Activated CD4-positive, alpha-beta memory T cell treated with anti-CD3 and anti-CD28 coated beads, Interleukin-2, amount 10 ng/mL, durations not matched to agents 7 days and 5 days (primary cell): Measurements from ENCODE around the gene TPBGL. TPM values are rescaled to one million over a fixed set of nuclear protein-coding genes. Genes with fewer than 3 reads are reported as not detected.

Source experiments
- CTCF ChIA-PET: fragments of 350-600 bp; sonication (Branson Sonifier 250); formaldehyde crosslinking; loops from one replicate; lab custom pipeline; 2021; ENCODE audit warnings: antibody characterized with exemption, inconsistent platforms; lab: Charles Lee
- POLR2A ChIA-PET: fragments of 350-600 bp; sonication (Branson Sonifier 250); formaldehyde crosslinking; loops from one replicate; lab custom pipeline; 2021; ENCODE audit warnings: antibody characterized with exemption; lab: Charles Lee
- DNase-seq: peaks from one replicate; pipeline ENCODE4 v3.0.0-alpha.2; 2020
- H3K27ac Mint-ChIP-seq: one replicate; pipeline ENCODE4 v1.8.0; 2021; ENCODE audit warnings: mild to moderate bottlenecking, mixed read lengths
- H3K27me3 Mint-ChIP-seq: one replicate; pipeline ENCODE4 v1.8.0; 2021; ENCODE audit warnings: mixed read lengths
- H3K36me3 Mint-ChIP-seq: one replicate; pipeline ENCODE4 v1.8.0; 2021; ENCODE audit warnings: low read depth, mixed read lengths
- H3K4me1 Mint-ChIP-seq: one replicate; pipeline ENCODE4 v1.8.0; 2021; ENCODE audit warnings: mixed read lengths
- H3K4me3 Mint-ChIP-seq: one replicate; pipeline ENCODE4 v1.8.0; 2021; ENCODE audit warnings: mild to moderate bottlenecking, mixed read lengths
- H3K9me3 Mint-ChIP-seq: one replicate; pipeline ENCODE4 v1.8.0; 2021; ENCODE audit warnings: mixed read lengths
- total RNA-seq, 2 experiments: library from RNA; stranded (reverse); gene quantifications; one replicate each; pipeline ENCODE4 v1.2.3, GENCODE V29; 2021

The TPBGL gene
- total RNA-seq, 2 experiments from 2014 or later: 0.28 to 0.38 TPM

DNA sequence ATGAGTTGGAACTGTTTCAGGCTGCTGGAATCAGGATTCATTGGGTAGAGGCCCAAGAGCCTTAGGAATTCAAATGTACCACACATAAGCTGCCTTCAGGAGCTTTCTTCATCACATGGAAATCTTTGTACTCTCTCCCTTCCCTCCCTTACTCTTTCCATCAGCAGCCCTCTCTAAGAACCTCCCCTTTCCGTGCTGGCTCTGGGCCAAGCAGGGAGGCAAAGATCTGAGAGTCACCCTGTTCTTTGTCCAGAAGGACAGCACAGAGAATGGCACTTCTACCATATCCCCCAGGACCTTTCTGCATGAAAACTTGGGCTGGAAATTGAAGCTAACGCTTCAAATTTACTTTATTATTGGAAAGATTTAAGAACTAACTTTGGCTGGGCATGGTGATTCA lies 20.7 kb upstream of the TPBGL start:
- peaks cover 21% of the 10 kb centered on the region for H3K27me3 Mint-ChIP-seq
- CTCF ChIA-PET: interaction anchor here (1.0 to 3.4 kb wide), 5 partner anchors 15 to 79 kb away, joined by 3 to 10 read pairs (median 3); no protein-coding TSS in a partner anchor
- no peak overlapping the region for H3K4me3 Mint-ChIP-seq
- H3K27ac Mint-ChIP-seq: no peak overlapping the region
- POLR2A ChIA-PET: no interaction called here
- H3K9me3 Mint-ChIP-seq: no peaks in the 10 kb centered on the region
- no peaks in the 10 kb centered on the region for H3K4me1 Mint-ChIP-seq
- no peak for DNase-seq
- H3K36me3 Mint-ChIP-seq: no peaks in the 10 kb centered on the region

DNA sequence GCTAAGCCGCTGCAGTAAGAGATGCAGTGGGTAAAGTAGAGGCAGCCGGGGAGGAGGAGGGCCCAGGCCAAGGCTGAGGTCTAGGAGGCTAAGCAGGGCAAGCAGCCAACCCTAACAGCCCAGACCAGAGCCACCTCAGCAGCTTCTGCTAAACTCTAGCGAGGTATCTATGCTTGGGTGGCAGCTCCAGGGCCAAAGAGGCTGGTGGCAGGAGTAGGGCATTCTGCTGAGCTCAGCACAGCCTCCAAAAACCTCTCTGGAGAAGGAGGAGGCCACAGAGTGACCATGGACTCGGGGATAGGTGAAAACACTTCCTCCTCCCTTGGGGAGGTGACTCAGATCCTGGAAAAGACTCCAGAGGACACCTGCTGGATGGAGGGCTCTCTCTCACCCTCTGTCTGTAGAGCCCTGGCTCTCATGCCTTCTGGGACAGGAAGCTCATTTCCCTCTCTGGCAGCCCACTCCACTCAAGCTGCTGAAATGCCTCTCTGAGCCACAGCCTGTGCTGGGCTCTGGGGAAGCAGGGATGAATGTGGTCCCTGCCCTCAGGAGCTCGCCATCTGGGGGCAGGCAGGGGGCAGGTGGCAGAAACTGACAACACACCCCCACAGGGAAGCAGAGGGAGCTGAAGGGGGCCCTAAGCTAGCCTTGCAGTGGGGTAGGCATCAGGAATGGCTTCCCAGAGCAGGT lies 16.5 kb upstream of the TPBGL start:
- POLR2A ChIA-PET: no interaction called here
- Mint-ChIP-seq H3K4me1 (no peaks in the 10 kb centered on the region), H3K4me3 (no peak overlapping the region), H3K27me3 (peaks cover 4% of the 10 kb centered on the region), H3K27ac (no peak overlapping the region), H3K9me3 (no peaks in the 10 kb centered on the region), H3K36me3 (no peaks in the 10 kb centered on the region)
- no peak for DNase-seq
- CTCF ChIA-PET: interaction anchor here (0.5 to 1.2 kb wide), 5 partner anchors 9 to 86 kb away, joined by 3 to 6 read pairs (median 3); no protein-coding TSS in a partner anchor

DNA sequence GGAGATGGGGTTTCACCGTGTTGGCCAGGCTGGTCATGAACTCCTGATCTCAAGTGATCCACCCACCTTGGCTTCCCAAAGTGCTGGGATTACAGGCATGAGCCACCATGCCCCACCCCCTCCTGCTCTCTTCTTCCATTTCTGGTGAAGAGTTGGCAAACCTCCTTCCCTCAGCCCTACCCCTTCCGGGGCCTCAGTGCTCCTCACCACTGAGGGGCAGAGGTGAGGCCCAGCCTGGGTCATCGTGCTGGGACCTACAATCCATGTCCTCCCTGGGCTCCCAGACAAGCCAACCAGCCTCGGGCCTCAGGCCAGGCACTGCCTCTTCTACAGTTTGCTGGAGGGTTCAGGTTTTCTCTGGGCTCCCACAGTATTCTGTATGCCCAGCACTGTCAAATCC lies 14.8 kb upstream of the TPBGL start:
- POLR2A ChIA-PET: no interaction called here
- no peak overlapping the region for H3K4me3 Mint-ChIP-seq
- CTCF ChIA-PET: interaction anchor here (1.3 to 2.7 kb wide), 2 partner anchors 21 to 23 kb away, joined by 3 to 9 read pairs; no protein-coding TSS in a partner anchor
- peaks cover 2% of the 10 kb centered on the region for H3K27me3 Mint-ChIP-seq
- H3K9me3 Mint-ChIP-seq: no peaks in the 10 kb centered on the region
- no peaks in the 10 kb centered on the region for H3K36me3 Mint-ChIP-seq
- no peaks in the 10 kb centered on the region for H3K4me1 Mint-ChIP-seq
- no peak overlapping the region for H3K27ac Mint-ChIP-seq
- DNase-seq: no peak

DNA sequence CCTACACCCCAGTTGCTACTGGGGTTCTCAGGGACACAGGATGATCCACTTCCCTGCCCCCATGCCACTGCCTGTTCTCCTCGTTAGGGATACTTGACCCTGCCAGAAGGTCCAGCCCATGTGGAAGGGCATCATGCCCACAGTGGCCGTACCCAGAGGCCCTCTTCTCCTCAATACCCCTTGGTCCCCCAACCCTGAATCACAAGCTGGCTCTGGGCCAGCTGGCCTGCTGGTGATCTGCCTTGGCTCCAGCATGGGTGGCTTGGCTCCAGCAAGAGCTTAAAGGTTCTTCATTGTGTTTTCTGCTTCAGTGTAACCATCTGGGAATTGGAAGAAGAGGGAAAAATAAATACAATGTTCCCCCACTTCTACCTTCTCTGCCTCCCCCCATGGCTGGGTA lies 11.1 kb upstream of the TPBGL start:
- CTCF ChIA-PET: interaction anchor here (1.3 kb wide), 1 partner anchor 19 kb away, joined by 4 read pairs; no protein-coding TSS in a partner anchor

DNA sequence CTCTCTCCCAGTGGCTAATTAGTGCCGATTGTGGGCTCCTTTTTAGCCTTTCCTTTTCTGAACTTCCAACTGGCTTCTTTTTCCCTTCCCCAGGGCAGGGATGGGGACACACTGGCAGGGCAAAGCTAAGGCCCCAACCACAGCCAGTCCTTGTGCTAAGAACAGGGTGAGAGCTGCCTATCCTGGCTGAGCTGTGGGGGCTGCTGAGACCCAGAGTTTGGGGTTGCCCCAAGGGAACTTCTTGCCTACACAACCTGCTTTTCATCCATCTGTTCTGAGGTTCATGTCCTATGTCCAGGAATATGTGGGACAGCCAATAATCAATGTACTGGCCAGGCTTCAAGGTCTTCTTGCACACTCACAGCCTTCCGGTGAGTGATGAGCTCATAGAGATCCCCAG lies 10.0 kb upstream of the TPBGL start:
- Mint-ChIP-seq H3K36me3 (no peaks in the 10 kb centered on the region), H3K27ac (no peak overlapping the region)
- CTCF ChIA-PET: no interaction called here

More for the DNA sequence above, 11.1 kb upstream of the TPBGL start:
- Mint-ChIP-seq H3K27ac (no peak overlapping the region), H3K4me3 (no peak overlapping the region), H3K27me3 (peaks cover 5% of the 10 kb centered on the region), H3K36me3 (no peaks in the 10 kb centered on the region), H3K4me1 (no peaks in the 10 kb centered on the region), H3K9me3 (no peaks in the 10 kb centered on the region)
- POLR2A ChIA-PET: no interaction called here
- no peak for DNase-seq

DNA sequence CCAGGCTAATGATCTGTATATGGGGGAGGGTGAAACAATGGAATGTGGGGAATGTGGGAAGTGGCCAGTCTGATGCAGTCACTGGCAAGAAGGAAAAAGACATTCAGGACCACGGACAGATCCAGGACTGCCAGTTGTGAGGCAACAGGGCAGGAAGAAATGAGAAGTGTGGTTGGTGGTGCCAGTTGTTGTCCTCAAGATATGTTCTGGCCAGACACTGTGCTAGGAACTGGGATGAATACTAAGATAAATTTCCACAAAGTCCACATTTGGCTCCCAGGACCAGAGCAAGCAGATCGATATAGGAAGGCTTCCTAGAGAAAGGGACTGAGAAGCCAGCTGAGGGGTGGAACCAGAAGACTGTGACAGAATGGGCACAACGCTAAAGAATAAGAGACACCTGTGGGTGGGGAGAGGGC lies 6.8 kb upstream of the TPBGL start:
- Mint-ChIP-seq H3K27me3 (peaks cover 19% of the 10 kb centered on the region), H3K9me3 (no peaks in the 10 kb centered on the region), H3K27ac (no peak overlapping the region), H3K4me1 (no peaks in the 10 kb centered on the region), H3K36me3 (no peaks in the 10 kb centered on the region), H3K4me3 (no peak overlapping the region)
- CTCF ChIA-PET: interaction anchor here (1.3 kb wide), 1 partner anchor 93 kb away, joined by 6 read pairs; no protein-coding TSS in a partner anchor
- peak; percentile 38 for DNase-seq
- POLR2A ChIA-PET: no interaction called here

More for the DNA sequence above, 10.0 kb upstream of the TPBGL start:
- H3K4me3 Mint-ChIP-seq: no peak overlapping the region
- POLR2A ChIA-PET: no interaction called here
- peaks cover 8% of the 10 kb centered on the region for H3K27me3 Mint-ChIP-seq
- H3K9me3 Mint-ChIP-seq: no peaks in the 10 kb centered on the region
- H3K4me1 Mint-ChIP-seq: no peaks in the 10 kb centered on the region
- no peak for DNase-seq

DNA sequence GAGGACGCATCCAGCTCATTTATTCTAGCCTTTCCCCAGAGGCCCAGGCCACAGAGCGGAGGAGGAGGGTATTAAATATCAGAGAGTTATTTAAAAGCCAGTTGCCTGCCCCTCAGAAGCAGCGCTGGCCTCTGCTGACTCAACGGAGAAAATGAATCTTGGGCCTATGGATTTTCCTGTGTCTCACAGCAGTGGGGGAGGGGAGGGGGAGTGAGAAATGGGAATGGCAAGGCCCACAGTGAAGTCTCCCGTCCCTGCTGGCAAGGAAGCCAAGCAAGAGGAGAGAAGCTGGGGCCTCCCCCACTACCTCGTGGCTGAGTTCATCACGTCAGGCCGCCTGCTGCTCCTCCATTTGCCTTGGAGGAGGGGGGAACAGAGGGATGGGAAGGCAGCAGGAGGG lies 4.5 kb upstream of the TPBGL start:
- no peak overlapping the region for H3K4me3 Mint-ChIP-seq
- no peak overlapping the region for H3K27ac Mint-ChIP-seq
- peaks cover 4% of the 10 kb centered on the region for H3K4me1 Mint-ChIP-seq
- ChIA-PET CTCF (no interaction called here), POLR2A (no interaction called here)
- no peaks in the 10 kb centered on the region for H3K36me3 Mint-ChIP-seq
- DNase-seq: no peak
- H3K27me3 Mint-ChIP-seq: peaks cover 34% of the 10 kb centered on the region
- H3K9me3 Mint-ChIP-seq: no peaks in the 10 kb centered on the region

DNA sequence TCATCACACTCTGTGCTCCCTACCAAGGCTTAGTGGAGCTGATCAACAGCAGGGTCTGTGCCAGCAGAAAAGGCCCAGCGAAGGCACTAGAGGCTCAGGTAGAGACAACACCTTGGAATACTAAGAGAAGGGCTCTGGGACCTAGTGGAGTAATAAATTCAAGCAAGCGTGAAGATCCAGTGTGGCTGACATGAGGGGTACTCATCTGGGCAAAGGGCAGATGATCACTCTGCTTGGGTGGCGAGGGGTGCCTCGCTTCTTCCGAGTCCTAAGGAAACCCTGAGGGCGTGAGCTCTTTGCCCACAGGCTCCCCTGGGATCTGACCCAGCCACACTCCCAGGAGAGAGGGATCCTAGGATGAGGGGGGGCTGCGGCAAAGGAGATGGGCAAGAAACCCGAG lies 3.5 kb upstream of the TPBGL start:
- no peak overlapping the region for H3K27ac Mint-ChIP-seq
- CTCF ChIA-PET: interaction anchor here (1.0 to 1.7 kb wide), 2 partner anchors 12 to 96 kb away, joined by 3 to 8 read pairs; no protein-coding TSS in a partner anchor
- POLR2A ChIA-PET: no interaction called here
- H3K4me3 Mint-ChIP-seq: no peak overlapping the region
- peaks cover 36% of the 10 kb centered on the region for H3K27me3 Mint-ChIP-seq
- peaks cover 4% of the 10 kb centered on the region for H3K4me1 Mint-ChIP-seq
- H3K36me3 Mint-ChIP-seq: no peaks in the 10 kb centered on the region
- no peak for DNase-seq
- H3K9me3 Mint-ChIP-seq: no peaks in the 10 kb centered on the region

DNA sequence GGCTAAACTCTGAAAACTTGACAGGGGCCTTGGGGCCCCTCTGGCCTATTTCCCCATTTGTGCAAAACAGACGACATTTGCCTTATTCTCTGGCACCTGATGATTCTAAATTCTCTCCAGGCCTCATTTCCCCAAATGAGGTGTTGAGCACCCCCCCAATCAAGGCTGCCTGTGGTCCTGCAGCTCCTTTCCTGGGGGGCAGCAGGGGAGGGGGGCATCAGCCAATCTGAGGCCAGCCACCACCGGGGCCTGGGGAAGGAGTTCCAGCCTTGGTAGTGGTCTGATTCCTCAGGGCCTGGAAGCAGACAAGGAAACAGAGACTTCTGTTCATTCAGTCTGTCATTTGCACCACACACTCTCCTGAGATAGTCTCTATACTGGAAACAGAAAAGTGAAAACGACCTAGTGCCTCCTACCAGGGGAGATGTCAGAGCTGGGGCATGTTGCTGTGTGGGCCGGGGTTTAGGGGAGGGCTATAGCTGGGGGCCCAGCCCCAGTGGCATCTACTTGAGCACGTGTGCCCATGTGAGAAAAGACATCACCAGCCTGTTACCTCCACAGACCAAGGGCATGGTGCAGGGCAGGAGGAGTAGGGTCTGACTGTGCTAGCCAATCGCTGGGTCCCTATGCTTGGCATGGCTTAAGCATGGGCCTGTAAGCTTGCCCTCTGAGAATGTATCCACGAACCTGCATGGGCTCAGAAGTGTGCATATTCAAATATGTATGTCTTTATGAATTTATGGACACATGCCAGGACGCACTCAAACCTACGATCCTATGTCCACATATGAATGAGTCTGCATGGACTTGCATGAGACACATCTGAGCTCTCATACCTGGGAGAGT lies 1.8 kb upstream of the TPBGL start:
- CTCF ChIA-PET: interaction anchor here (0.9 to 14.8 kb wide), 4 partner anchors 8 to 97 kb away, joined by 6 to 442 read pairs (median 16); no protein-coding TSS in a partner anchor
- Mint-ChIP-seq H3K9me3 (no peaks in the 10 kb centered on the region), H3K27me3 (peaks cover 53% of the 10 kb centered on the region), H3K27ac (no peak overlapping the region), H3K4me3 (peak overlapping the region; percentile 55), H3K36me3 (no peaks in the 10 kb centered on the region), H3K4me1 (peaks cover 10% of the 10 kb centered on the region)
- POLR2A ChIA-PET: no interaction called here
- DNase-seq: no peak

DNA sequence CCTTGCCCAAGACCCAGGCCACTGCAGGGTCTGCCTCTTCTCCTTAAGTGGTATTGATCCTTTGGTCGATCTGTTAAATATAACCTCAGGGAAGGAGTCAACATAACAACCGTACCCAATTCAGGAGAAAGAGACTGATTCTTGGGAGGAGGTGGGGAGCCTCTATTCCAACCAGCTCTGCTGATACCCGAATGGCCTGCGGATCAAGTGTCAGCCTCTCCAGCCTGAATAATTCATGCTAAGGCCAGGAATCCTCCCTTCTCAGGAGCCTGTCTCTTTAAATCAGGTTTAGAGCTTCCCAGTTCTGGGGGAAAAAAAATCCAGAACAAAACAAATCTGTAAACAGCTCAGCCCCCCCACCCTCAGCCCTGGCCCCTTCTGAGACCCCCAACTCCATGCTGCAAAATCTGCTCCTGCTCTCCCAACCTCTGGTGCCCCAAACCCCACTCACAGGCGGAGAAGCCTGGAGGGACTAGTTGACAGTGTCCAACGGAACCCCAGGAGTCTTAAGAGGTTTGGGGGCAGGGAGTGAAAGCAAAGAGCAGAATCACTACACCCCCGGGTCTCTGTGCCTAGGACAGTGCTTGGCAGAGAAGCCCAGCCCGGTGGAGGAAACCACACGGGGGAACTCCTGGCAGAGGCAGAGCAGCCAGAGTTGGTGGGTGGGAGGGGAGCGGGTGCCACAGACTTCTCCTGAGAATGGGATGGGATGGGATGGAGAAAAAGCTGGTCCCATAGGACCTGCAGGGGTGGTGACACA lies 863 bp upstream of the TPBGL start:
- no peak for DNase-seq
- ChIA-PET CTCF (interaction anchor here (0.9 to 14.8 kb wide), 7 partner anchors 9 to 313 kb away, joined by 3 to 442 read pairs (median 22); no protein-coding TSS in a partner anchor), POLR2A (interaction anchor here (1.5 kb wide), 1 partner anchor 26 kb away, joined by 3 read pairs; no protein-coding TSS in a partner anchor)
- H3K4me1 Mint-ChIP-seq: peaks cover 10% of the 10 kb centered on the region
- H3K36me3 Mint-ChIP-seq: no peaks in the 10 kb centered on the region
- H3K27me3 Mint-ChIP-seq: peaks cover 57% of the 10 kb centered on the region
- no peaks in the 10 kb centered on the region for H3K9me3 Mint-ChIP-seq
- peak overlapping the region; percentile 55 for H3K4me3 Mint-ChIP-seq
- H3K27ac Mint-ChIP-seq: no peak overlapping the region

DNA sequence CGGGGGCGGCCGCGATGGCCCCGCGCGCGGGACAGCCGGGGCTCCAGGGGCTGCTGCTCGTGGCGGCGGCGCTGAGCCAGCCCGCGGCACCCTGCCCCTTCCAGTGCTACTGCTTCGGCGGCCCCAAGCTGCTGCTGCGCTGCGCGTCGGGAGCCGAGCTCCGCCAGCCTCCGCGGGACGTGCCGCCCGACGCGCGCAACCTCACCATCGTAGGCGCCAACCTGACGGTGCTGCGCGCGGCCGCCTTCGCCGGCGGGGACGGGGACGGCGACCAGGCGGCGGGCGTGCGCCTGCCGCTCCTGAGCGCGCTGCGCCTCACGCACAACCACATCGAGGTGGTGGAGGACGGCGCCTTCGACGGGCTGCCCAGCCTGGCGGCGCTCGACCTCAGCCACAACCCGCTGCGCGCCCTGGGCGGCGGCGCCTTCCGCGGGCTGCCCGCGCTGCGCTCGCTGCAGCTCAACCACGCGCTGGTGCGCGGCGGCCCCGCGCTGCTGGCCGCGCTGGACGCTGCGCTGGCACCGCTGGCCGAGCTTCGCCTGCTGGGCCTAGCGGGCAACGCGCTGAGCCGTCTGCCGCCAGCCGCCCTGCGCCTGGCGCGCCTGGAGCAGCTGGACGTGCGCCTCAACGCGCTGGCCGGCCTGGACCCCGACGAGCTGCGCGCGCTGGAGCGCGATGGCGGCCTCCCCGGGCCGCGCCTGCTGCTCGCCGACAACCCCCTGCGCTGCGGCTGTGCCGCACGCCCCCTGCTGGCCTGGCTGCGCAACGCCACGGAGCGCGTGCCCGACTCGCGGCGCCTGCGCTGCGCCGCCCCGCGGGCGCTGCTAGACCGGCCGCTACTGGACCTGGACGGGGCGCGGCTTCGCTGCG lies 697 bp downstream of the TPBGL start:
- no peaks in the 10 kb centered on the region for H3K36me3 Mint-ChIP-seq

More for the DNA sequence above, 697 bp downstream of the TPBGL start:
- peaks cover 10% of the 10 kb centered on the region for H3K4me1 Mint-ChIP-seq
- no peak overlapping the region for H3K27ac Mint-ChIP-seq
- CTCF ChIA-PET: interaction anchor here (0.5 to 14.8 kb wide), 33 partner anchors 9 to 1624 kb away, joined by 3 to 442 read pairs (median 4); partner anchors contain the start of genes ARRB1 and SLCO2B1
- peaks cover 68% of the 10 kb centered on the region for H3K27me3 Mint-ChIP-seq
- peak; percentile 89 for DNase-seq
- POLR2A ChIA-PET: interaction anchor here (1.0 to 3.0 kb wide), 10 partner anchors 14 to 291 kb away, joined by 3 to 26 read pairs (median 3); no protein-coding TSS in a partner anchor
- no peaks in the 10 kb centered on the region for H3K9me3 Mint-ChIP-seq
- H3K4me3 Mint-ChIP-seq: peak overlapping the region; percentile 67
